ENCODE measurements around the gene SERINC5. TPM values are rescaled to one million over a fixed set of nuclear protein-coding genes. Genes with fewer than 3 reads are reported as not detected.
"Not testable (repeated sequence)": the region's sequence is repeated elsewhere in the genome, so short reads cannot be mapped to it uniquely, and the experiment has no call there.

SERINC5 gene
- total RNA-seq, 1 experiment from 2014 or later: 70.6 TPM

GRCh38 chr5:80156156-80156555, 99.7 kb downstream of the SERINC5 start:
- ChIA-PET CTCF (no interaction called here), POLR2A (no interaction called here)
- H3K27ac ChIP-seq (ENCODE audit: low read length): no peak overlapping the region
- BruUV-seq (replicated peaks): no TSS peak
- intact Hi-C loops (cut with micrococcal nuclease; ENCODE audit: unreplicated experiment) (no loop called here), in situ Hi-C loops (cut with HindIII; ENCODE audit: low pct_unique_long_range_greater_than_20kb, low sequenced_read_pairs) (no loop called here)
- H3K9me3 ChIP-seq (ENCODE audit: control insufficient read depth, insufficient read depth, low read depth, low read length): no peaks in the 10 kb centered on the region
- H3K36me3 ChIP-seq (ENCODE audit: control insufficient read depth, insufficient read depth, low read length): no peaks in the 10 kb centered on the region
- no peaks in the 10 kb centered on the region for H3K4me1 ChIP-seq (ENCODE audit: control insufficient read depth, insufficient read depth, low read length)
- no peak for DNase-seq (ENCODE audit: low read depth, low spot score)
- TF ChIP-seq SIN3A (IDR thresholded peaks at IDR 0.05; ENCODE audit: borderline replicate concordance, insufficient read depth, low read depth, low read length) (no peak), CTCF (IDR thresholded peaks at IDR 0.05) (no peak), REST (IDR thresholded peaks at IDR 0.05; ENCODE audit: insufficient read depth in 1 of 2, low read depth in 2 of 2, low read length in 1 of 2) (no peak), TCF7L2 (IDR thresholded peaks at IDR 0.05; ENCODE audit: low read depth, low read length) (no peak), POLR2AphosphoS5 (IDR thresholded peaks at IDR 0.05; ENCODE audit: low read depth, low read length) (no peak)
- no peak for ATAC-seq
- H3K4me3 ChIP-seq (ENCODE audit: low read depth in 2 of 2, low read length in 2 of 2): no peak overlapping the region
- H3K27me3 ChIP-seq (ENCODE audit: control insufficient read depth, insufficient read depth, low read length): no peaks in the 10 kb centered on the region

GRCh38 chr5:80154749-80155148, 101.1 kb downstream of the SERINC5 start:
- ChIA-PET CTCF (no interaction called here), POLR2A (no interaction called here)
- DNase-seq (ENCODE audit: low read depth, low spot score): no peak
- no peaks in the 10 kb centered on the region for H3K9me3 ChIP-seq (ENCODE audit: control insufficient read depth, insufficient read depth, low read depth, low read length)
- no peaks in the 10 kb centered on the region for H3K27me3 ChIP-seq (ENCODE audit: control insufficient read depth, insufficient read depth, low read length)
- ATAC-seq: no peak
- in situ Hi-C loops (cut with HindIII; ENCODE audit: low pct_unique_long_range_greater_than_20kb, low sequenced_read_pairs): no loop called here
- intact Hi-C loops (cut with micrococcal nuclease; ENCODE audit: unreplicated experiment): no loop called here
- TF ChIP-seq SIN3A (IDR thresholded peaks at IDR 0.05; ENCODE audit: borderline replicate concordance, insufficient read depth, low read depth, low read length) (no peak), CTCF (IDR thresholded peaks at IDR 0.05) (no peak), POLR2AphosphoS5 (IDR thresholded peaks at IDR 0.05; ENCODE audit: low read depth, low read length) (no peak), TCF7L2 (IDR thresholded peaks at IDR 0.05; ENCODE audit: low read depth, low read length) (no peak), REST (IDR thresholded peaks at IDR 0.05; ENCODE audit: insufficient read depth in 1 of 2, low read depth in 2 of 2, low read length in 1 of 2) (no peak)
- H3K27ac ChIP-seq (ENCODE audit: low read length): no peak overlapping the region
- no TSS peak for BruUV-seq (replicated peaks)
- no peaks in the 10 kb centered on the region for H3K36me3 ChIP-seq (ENCODE audit: control insufficient read depth, insufficient read depth, low read length)
- H3K4me1 ChIP-seq (ENCODE audit: control insufficient read depth, insufficient read depth, low read length): no peaks in the 10 kb centered on the region
- H3K4me3 ChIP-seq (ENCODE audit: low read depth in 2 of 2, low read length in 2 of 2): no peak overlapping the region

- in situ Hi-C loops (cut with HindIII; ENCODE audit: low pct_unique_long_range_greater_than_20kb, low sequenced_read_pairs); ATAC-seq; BruUV-seq (replicated peaks); H3K4me3 ChIP-seq (ENCODE audit: low read depth in 2 of 2, low read length in 2 of 2); H3K27ac ChIP-seq (ENCODE audit: low read length); DNase-seq (ENCODE audit: low read depth, low spot score); H3K36me3 ChIP-seq (ENCODE audit: control insufficient read depth, insufficient read depth, low read length); CTCF ChIA-PET; intact Hi-C loops (cut with micrococcal nuclease; ENCODE audit: unreplicated experiment); H3K27me3 ChIP-seq (ENCODE audit: control insufficient read depth, insufficient read depth, low read length); POLR2A ChIA-PET; H3K4me1 ChIP-seq (ENCODE audit: control insufficient read depth, insufficient read depth, low read length); H3K9me3 ChIP-seq (ENCODE audit: control insufficient read depth, insufficient read depth, low read depth, low read length): not testable (repeated sequence)
Measured at GRCh38 chr5:80154289-80154688, 101.6 kb downstream of the SERINC5 start.

Data from Panc1 (cell line).